DND-41 (cell line): ENCODE results near the gene NRXN3.

Experiments used
- CTCF ChIP-seq: IDR thresholded peaks from 2 replicates; pipeline ENCODE4 v1.5.1; 2012; ENCODE audit warnings: borderline replicate concordance, low read length, moderate library complexity, mild to moderate bottlenecking; ENCODE audit not compliant: poor library complexity, severe bottlenecking; ENCODE audit errors: extremely low read depth
- EZH2 ChIP-seq: IDR thresholded peaks from 3 replicates; pipeline ENCODE4 v1.6.1; 2012; ENCODE audit warnings: borderline replicate concordance, low read depth, mild to moderate bottlenecking, moderate library complexity, low read length, inconsistent platforms; ENCODE audit not compliant: severe bottlenecking

GRCh38 chr14:79841433-79841832, 1671.3 kb downstream of the NRXN3 start:
- TF ChIP-seq CTCF (no peak), EZH2 (no peak)
